Urothelium cell line (cell line): ENCODE results near the gene BSN.
"Not testable (repeated sequence)": the region's sequence is repeated elsewhere in the genome, so short reads cannot be mapped to it uniquely, and the experiment has no call there.

Experiments used
- DNase-seq: peaks from one replicate; pipeline ENCODE4 v3.0.0; 2011; ENCODE audit warnings: low spot score, mixed read lengths
- FAIRE-seq: peaks from 2 replicates; lab custom pipeline; 2011; peaks lifted over from hg19 to GRCh38; lab: Jason Lieb, UNC

Gene BSN

GRCh38 chr3:49533786-49534519 is 20.3 kb upstream of the BSN start:
- DNase-seq (no peak), FAIRE-seq (no peak)

DNA sequence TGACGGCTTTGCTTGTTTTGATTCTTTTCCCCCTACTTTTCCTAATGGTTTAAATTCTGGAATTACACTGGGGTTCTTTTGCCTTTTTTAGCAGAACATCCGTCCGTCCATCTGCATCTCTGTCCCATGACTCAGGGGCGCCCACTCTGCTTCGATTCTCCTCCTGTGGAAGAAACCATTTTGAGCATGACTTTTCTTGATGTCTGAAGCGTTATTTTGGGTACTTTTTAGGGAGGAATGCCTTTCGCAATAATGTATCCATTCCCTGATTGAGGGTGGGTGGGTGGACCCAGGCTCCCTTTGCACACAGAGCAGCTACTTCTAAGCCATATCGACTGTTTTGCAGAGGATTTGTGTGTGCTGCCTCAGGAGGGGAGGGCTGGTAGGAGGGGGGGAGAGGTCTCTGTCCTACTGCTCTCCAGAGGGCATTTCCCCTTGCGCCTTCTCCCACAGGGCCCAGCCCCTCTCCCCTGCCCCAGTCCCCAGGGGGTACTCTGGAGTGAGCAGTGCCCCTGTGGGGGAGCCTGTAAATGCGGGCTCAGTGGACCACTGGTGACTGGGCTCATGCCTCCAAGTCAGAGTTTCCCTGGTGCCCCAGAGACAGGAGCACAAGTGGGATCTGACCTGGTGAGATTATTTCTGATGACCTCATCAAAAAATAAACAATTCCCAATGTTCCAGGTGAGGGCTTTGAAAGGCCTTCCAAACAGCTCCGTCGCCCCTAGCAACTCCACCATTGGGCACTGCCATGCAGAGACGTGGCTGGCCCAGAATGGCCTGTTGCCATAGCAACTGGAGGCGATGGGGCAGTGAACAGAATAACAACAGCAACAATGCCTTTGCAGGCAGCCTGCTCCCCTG is 19.5 kb upstream of the BSN start:
- DNase-seq (no peak), FAIRE-seq (no peak)

DNA sequence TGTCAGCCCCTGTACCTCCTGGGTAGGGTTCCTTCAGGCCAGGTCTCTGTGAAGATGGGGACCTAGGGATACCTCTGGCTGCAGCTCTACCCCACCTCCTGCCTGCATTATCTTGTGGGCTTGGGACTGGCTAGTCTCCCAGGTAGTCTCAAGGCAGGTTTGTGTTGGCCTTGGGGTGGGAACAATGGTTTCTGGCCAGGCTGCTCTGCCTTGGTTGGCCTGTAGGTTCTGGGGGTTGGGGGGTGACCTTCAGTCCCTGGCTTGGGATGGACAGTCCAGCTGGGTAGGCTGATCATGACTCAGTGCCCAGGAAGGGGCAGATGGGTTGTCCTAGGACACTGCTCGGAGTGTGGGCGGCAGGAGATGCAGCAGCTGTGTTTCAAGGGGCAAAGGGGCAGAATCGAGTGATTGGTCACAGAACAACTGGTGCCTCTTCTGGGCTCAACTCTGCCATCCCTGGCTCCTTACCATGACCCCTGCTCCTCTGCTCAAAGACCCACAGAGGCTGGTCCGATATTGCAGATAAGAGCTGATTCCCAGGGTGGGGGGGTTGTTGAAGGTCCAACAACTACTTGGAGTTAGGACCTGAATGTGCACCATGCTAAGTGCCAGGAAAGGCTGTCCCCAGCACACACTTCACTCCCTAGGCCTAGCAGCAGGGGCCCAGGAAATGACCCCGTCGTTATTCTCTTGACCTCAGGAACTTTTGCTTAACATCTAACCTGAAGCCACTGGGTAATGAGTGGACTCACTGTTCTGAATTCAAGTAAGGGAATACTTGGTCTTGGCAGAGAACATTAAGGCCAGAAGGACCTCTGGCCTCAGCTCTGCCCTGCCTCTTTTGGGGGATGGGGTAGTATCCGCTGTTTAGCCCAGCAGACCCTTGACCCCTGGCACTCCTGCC is 18.1 kb upstream of the BSN start:
- FAIRE-seq (peak; percentile 89), DNase-seq (no peak)

GRCh38 chr3:49536875-49537533 is 17.3 kb upstream of the BSN start:
- DNase-seq, result no peak
- FAIRE-seq, result no peak

- FAIRE-seq, result peak; percentile 79
- peak; percentile 94 for DNase-seq
Observed at GRCh38 chr3:49539659-49540560, 14.4 kb upstream of the BSN start.

- DNase-seq (no peak), FAIRE-seq (no peak)
Observed at GRCh38 chr3:49552087-49552486, 2.2 kb upstream of the BSN start.

- no peak for DNase-seq
- no peak for FAIRE-seq
Observed at GRCh38 chr3:49553324-49553691, 969 bp upstream of the BSN start.

- no peak for DNase-seq
- FAIRE-seq, result peak; percentile 20
Observed at GRCh38 chr3:49554633-49555265, 472 bp downstream of the BSN start.

DNA sequence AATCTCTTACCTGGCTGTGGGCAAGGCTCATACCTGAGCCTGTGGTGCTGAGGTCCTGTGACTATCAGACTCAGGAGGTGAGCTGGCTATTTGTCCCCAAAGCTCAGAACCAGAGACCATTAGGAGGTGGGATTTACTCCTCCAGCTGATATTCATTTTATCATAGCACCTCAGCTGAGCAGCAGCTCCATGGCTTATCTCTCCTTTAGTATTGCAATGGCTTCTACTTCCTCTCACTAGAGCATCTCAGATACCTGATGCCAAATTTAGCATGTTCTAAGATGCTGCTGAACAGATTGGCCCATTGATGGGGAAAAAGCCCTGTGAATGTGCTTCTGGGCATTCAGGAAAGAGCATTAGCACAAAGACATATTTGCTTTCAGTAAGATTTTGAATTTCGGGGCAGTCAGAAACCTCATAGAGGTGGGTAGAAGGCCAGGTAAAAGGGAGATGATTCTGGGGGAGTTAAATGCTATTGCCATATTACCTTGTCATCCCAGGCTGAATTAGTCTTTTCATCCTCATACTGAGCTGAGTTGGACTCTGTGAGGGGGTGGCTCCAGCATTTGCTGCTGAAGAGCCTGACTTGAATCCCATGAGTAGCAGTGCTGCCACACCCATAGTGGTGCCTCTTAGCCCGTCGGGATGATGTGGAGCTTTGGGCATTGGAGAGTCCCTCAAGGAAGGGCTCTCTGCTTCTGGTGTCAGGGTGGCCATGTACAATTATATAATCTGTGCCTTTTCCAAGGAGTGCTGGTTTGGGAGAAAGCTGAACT is 2.4 kb downstream of the BSN start:
- DNase-seq, result no peak
- FAIRE-seq, result no peak

DNA sequence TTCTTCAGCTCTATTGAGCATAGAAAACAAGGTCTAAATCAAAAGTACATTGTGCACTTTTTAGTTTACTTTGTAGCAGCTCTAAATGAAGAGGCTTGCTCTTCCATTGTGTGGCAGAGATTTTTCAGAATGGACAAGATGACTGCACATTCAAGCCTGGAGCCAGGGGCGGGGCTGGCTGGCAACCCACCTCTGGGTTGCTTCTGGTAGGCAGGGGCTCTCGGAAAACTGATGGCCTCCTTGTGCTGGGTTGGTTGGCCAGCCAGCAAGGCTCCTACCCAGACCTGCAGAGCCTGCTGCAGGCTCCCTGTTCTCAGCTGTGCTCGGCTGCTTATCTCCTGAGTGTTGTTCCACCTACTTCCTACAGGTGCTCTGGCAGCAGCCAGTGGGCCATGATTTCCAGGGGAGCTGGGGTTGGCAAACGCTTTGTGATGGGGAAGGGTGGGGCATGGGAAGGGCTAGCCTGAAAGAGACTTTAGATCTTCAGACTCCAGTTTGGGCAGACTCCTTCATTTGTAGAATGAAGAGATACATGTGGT is 8.8 kb downstream of the BSN start:
- DNase-seq (no peak), FAIRE-seq (no peak)

GRCh38 chr3:49563766-49564165 is 9.5 kb downstream of the BSN start:
- DNase-seq (no peak), FAIRE-seq (no peak)

DNA sequence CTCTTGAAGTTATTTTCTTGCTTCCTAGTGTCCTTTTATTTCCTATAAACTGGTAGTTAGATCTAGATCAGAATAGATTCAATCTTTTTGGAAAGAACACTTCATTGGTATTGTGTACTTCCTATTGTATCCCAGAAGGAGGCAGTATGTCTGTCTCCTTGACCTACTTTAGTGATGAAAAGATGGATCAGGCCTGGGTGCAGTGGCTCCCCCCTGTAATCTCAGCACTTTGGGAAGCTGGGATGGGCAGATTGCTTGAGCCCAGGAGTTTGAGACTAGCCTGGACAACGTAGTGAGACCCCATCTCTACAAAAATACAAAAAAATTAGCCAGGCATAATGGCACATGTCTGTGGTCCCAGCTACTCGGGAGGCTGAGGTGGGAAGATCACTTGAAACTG is 12.0 kb downstream of the BSN start:
- FAIRE-seq, result no peak

GRCh38 chr3:49567406-49567805 is 13.1 kb downstream of the BSN start:
- no peak for FAIRE-seq
- DNase-seq, result no peak

More for the DNA sequence above, 12.0 kb downstream of the BSN start:
- no peak for DNase-seq

- DNase-seq, result no peak
- FAIRE-seq, result no peak
Observed at GRCh38 chr3:49568965-49569364, 14.7 kb downstream of the BSN start.

- DNase-seq, result no peak
- no peak for FAIRE-seq
Observed at GRCh38 chr3:49570028-49570654, 15.9 kb downstream of the BSN start.

DNA sequence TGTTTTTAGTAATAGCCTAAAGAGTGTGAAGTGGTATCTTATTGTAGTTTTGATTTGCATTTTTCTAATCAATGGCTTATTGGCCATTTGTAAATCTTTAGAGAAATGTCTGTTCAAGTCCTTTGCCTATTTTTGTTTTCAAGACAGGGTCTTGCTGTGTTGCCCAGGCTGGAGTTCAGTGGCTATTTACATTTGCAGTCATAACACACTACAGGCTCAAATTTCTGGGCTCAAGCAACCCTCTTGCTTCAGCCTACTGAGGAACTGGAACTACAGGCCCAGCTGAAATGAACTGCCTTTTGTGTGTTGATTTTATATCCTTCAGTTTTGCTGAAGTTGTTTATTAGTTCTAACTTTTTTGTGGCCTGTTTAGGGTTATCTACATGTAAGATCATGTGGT is 27.9 kb downstream of the BSN start:
- DNase-seq (no peak), FAIRE-seq (no peak)

DNA sequence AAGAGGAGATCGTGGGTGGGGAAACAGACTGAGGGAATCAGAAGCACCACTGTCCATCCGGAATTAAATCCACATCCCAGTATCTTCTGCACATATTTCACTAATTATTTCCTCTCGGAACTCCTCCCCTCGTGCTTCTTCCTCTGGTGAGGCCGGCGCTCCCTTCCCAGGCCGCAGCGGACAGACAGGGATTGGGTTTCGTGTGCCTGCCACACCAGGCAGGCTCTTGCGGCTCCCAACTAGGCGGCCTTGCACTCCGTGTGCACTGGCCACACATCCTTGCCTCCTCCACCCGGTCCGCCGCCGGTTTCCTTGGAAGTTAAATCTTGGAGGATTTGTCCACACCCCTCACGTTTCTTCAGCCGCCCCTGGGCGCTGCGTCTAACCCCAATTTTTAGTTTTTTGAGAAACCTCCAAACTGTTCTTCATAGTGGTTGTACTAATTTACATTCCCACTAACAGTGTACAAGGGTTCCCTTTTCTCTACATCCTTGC is 31.0 kb downstream of the BSN start:
- not testable (repeated sequence) for DNase-seq, FAIRE-seq
